GM19099 (cell line): Measurements from ENCODE around the gene CNNM2.

ENCODE experiments used
- POLR2A ChIP-seq: IDR thresholded peaks from 3 replicates; pipeline ENCODE4 v1.6.1; 2011; ENCODE audit warnings: low read depth; ENCODE audit not compliant: insufficient read length; ENCODE audit errors: extremely low read depth

The CNNM2 gene

GRCh38 chr10:103095005-103095404 lies 176.9 kb downstream of the CNNM2 start:
- TF ChIP-seq POLR2A, result no peak

DNA sequence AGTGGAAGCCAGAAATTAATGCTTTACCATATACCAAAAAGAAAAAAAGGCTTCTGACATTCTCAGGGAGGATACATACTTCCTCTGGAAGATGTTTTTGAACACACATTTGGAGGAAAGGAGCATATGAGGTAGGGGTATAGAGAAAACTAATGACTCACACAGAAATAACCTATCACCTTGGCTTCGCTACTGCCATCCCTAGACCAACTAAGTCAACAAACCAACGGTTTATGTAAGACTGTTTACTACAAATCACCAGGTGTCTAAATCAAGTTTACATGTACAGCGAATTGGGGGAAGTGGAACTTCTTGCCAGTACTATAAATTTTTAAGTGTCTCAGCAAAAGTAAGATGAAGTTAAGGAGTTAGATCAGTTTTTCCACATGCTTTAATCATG lies 178.0 kb downstream of the CNNM2 start:
- no peak for TF ChIP-seq POLR2A

DNA sequence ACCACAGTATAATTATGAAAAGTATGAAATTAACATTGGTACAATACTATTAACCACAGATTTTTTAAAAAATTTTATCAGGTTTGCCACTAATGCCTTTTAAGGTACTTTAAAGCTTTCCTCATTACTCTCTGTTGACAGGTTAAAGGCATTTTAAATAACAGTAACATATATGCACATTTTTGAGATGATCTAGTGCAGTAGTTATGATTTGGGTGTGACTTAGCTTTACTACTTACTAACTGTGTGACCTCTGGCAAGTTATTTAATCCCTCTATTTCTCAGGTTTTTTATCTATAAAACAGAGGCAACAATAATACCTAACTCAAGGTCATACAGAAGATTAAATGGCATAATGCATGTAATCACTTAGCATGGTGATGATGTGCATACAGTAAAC lies 180.1 kb downstream of the CNNM2 start:
- TF ChIP-seq POLR2A, result no peak

DNA sequence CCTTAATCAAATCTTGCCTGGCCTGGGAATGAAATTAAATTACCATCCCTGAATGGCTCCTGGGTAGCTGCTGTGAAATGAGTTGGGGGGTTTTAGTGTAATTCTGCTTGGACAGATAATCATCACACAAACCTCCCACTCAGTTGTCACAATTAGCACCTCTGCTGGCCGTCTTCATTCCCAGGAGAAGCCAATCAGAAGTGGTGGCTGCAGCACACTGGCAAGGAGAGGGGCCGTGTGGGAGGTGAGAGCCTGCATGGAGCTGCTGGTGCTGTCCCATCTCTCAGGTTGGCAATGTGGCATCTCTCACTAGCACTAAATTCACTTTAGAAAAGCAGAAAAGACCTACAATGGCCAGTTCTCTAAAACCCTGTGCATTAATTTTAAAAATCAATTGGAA lies 182.5 kb downstream of the CNNM2 start:
- no peak for TF ChIP-seq POLR2A

DNA sequence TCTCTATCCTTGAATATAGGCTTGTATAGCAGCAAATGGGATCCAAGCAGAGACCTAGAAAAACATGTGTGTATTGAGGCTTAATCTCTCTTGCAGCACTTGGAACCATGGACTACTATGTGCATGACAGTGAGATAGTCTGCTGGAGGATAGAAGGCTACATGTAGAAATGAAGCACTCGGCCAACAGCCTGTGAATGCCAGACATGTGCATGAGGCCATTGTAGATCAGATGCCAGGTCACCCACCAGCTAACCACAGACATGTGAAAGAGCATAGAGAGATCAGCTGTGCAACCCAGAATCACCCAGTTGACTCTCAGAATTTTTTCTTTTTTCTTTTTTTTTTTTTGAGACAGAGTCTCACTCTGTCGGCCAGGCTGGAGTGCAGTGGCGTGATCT lies 184.1 kb downstream of the CNNM2 start:
- TF ChIP-seq POLR2A, result no peak

DNA sequence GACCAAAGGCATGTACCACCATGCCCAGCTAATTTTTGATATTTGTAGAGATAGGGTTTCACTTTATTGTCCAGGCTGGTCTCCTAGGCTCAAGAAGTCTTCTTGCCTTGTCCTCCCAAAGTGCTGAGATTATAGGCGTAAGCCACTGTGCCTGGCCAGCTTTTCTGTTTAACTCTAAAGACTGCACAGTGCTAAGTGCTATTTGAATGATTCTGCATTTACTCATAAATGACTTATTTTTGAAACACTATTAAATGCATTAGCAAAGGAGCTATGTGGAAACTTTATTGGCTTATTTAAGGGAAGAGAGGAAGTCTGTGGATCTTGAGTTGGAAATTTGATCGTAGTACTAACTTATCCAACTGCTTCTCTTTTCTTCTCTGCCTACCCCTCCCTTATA lies 185.9 kb downstream of the CNNM2 start:
- TF ChIP-seq POLR2A, result no peak

DNA sequence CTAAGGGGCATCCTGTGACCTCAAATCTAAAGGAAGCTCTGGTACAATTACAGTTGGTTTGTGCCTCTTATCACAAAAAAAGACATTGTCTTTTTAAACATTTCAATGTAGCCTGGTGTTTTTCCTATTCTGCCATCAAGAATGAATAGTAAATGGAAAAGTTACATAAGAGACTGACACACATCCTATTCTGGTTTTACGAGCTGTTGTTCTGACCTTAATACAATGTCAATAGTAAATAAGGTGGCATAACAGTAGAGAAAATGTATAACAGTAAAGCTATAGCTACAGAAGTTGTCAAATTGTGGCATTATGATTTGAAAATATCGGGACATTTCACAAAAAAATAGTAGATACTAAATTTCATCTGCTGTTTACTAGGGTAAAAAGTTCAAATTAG lies 186.6 kb downstream of the CNNM2 start:
- TF ChIP-seq POLR2A, result no peak

DNA sequence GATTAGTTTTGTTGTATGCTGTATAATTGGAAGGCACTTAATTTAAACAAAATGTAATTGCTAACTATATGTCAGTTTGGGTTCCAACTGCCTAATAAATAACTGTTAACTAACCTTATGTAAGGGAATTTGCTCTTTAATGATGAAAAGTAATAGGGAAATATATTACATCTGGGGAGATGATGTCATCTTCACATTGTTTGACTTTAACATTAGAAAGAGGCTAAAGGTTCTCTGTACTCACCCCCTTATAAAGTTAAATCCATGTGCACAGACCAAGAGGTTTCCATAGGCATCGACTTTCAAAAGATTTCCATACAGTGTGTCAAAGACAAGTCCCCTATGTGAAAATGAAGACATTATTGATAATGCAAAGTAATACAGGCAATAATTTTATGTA lies 187.4 kb downstream of the CNNM2 start:
- TF ChIP-seq POLR2A, result no peak

- no peak for TF ChIP-seq POLR2A
These were observed 188.4 kb downstream of the CNNM2 start for GRCh38 chr10:103106539-103106938.

- no peak for TF ChIP-seq POLR2A
These were observed 191.7 kb downstream of the CNNM2 start for GRCh38 chr10:103109821-103110220.

- no peak for TF ChIP-seq POLR2A
These were observed 192.3 kb downstream of the CNNM2 start for GRCh38 chr10:103110407-103110806.

- TF ChIP-seq POLR2A, result no peak
These were observed 193.2 kb downstream of the CNNM2 start for GRCh38 chr10:103111031-103111917.

DNA sequence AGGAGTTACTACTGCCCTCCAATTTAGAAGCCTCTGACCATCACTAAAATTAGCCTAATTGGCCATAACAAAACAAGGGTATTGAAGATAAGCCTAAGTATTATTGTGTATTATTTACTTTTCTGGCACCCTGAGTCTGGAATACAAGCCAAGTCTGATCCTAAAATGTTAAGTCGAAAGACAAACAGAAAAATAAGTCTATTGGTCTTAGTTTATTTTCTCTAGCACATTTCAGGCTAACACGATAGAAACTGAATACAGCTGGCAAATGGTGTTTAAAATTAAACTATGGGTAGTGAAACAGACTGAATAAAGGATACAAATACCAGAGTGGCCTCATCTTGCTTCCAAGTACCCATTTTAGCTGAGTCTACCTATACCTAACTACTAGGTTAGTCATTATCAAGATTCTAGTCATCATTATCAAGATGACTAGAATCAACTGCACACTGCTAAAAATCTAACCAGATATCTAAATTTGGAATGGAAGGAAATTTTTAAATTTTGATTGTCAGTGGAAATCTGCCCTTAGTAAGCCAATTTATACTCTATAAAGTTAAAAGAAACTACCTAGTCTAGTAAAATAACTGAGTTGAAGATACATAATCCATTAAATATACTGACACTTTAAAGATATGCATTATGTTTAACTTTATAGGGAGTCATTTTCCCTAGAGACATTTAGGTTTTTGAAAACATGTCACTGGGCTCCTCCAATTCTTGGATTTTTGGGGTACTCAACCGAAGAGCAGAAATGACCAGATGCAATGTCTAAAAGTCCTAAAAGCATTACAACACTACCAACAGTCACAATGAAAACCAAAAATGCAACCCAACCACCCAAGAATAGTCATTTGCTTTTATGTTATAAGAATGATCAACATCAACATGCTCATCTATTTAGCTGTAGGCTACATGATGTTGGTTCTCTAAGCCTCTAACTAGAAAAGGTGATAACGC lies 194.1 kb downstream of the CNNM2 start:
- no peak for TF ChIP-seq POLR2A

GRCh38 chr10:103114876-103115275 lies 196.8 kb downstream of the CNNM2 start:
- no peak for TF ChIP-seq POLR2A

DNA sequence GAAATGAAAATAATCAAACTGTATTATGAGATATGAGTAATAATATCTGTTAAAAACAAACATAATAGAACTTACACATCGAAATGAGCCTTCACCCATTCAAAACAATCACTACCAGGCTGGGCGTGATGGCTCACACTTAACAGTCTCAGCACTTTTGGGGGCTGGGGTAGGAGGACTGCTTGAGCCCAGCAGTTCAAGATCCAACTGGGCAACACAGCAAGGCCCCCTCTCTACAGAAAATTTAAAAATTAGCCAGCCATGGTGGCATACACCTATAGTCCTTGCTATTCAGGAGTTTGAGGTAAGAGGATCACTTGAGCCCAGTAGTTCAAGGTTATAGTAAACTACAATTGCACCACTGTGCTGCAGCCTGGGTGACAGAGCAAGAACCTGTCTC lies 199.2 kb downstream of the CNNM2 start:
- no peak for TF ChIP-seq POLR2A

- no peak for TF ChIP-seq POLR2A
These were observed 202.5 kb downstream of the CNNM2 start for GRCh38 chr10:103120546-103120945.

DNA sequence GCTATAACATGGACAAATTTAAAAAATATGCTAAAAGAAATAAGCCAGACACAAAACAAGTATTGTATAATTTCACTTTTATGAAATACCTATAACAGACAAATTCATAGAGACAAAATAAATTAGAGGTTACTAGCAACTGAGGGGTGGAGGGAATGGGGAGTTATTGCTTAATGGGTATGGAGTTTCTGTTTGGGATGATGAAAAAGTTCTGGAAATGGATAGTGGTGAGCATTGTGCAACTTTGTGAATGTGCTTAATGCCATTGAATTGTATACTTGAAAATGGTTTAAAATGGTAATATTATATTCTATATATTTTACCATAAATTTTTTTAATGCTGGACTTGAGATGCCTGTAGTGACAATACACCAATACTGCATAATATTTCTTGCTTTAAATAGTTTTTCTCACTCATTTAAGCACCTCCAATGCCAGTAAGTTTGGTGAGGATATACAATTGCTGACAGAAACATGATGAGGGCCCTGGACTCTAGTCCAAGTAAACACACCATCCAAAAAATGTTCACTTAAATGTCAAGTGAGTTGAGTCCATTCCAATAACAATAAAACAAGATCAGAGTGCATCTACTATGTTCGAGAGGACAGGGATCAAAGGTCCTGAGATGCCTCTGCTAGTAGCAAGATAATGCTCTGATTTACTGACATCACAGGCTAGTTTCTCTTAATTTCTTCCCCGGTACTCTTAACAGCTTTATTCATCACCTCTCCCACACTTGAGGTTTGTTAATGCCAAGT lies 203.1 kb downstream of the CNNM2 start:
- no peak for TF ChIP-seq POLR2A
